ENCODE data around the gene PEX5L.

DNA sequence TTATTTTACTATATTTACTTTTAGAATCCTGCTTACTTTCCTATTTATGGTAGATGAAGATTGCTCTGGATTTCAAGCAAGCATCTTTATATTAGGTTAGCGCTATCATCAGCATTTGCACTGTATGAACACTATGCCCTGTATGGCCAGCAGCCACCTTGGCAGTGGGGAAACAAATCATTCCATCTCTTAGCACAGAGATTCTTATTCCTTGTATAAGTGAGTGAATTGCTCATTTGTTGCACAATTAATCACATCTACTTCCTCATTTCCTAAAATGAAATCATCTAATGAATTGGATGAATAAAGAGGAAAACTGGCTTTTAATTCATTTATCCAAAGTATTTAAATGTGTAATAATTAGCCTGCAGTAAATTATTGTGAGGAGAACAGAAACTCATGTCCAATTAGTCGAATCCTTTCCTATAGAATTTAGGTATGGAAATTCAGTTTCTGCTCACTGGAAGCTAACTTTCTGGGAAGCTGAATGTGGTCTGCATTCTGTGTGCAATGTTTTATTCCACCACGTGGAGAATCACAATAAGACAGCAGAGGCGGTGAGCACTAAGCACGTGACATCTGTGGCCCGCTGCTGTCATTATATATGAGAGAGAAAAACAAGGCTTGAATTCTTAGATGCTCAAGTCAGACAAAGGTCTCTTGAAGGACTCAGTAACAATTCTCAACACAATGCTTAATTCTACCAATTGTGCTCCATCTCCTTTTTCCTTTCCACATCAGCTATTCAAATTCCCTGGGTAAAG lies 93.4 kb downstream of the PEX5L start:
- TF ChIP-seq TAF1 (IDR thresholded peaks at IDR 0.05; ENCODE audit: low read depth): no peak
- TF ChIP-seq, protein P1, sequence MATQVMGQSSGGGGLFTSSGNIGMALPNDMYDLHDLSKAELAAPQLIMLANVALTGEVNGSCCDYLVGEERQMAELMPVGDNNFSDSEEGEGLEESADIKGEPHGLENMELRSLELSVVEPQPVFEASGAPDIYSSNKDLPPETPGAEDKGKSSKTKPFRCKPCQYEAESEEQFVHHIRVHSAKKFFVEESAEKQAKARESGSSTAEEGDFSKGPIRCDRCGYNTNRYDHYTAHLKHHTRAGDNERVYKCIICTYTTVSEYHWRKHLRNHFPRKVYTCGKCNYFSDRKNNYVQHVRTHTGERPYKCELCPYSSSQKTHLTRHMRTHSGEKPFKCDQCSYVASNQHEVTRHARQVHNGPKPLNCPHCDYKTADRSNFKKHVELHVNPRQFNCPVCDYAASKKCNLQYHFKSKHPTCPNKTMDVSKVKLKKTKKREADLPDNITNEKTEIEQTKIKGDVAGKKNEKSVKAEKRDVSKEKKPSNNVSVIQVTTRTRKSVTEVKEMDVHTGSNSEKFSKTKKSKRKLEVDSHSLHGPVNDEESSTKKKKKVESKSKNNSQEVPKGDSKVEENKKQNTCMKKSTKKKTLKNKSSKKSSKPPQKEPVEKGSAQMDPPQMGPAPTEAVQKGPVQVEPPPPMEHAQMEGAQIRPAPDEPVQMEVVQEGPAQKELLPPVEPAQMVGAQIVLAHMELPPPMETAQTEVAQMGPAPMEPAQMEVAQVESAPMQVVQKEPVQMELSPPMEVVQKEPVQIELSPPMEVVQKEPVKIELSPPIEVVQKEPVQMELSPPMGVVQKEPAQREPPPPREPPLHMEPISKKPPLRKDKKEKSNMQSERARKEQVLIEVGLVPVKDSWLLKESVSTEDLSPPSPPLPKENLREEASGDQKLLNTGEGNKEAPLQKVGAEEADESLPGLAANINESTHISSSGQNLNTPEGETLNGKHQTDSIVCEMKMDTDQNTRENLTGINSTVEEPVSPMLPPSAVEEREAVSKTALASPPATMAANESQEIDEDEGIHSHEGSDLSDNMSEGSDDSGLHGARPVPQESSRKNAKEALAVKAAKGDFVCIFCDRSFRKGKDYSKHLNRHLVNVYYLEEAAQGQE (IDR thresholded peaks at IDR 0.05; ENCODE audit: low read depth): no peak
- no peak for TF ChIP-seq EP300 (IDR thresholded peaks at IDR 0.05; ENCODE audit: borderline replicate concordance)
